ENCODE data around the gene ANKFN1. TPM values are rescaled to one million over a fixed set of nuclear protein-coding genes. Genes with fewer than 3 reads are reported as not detected.

The ANKFN1 gene
- total RNA-seq, 1 experiment from 2014 or later: not detected

DNA sequence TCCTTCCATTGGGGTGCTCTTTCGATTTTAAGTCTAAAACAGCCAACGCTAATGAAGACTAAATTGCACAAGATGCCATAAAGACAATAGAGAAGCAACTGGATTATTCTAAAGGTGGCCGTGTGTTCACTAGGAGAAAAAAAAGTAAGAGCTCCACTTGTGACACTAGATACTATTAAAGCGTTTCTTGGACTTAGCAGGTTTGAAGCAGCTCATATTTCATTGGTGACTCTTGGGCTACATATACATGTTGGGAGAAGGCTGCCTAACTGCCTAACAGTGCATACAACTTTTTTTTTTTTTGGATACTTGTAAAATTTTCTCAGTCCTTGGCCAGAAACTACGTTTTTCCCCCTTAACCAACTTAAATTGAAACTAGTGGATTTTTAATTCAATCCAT is 328.4 kb downstream of the ANKFN1 start:
- TF ChIP-seq TCF7L2 (IDR thresholded peaks at IDR 0.05; ENCODE audit: low read depth, low read length) (no peak), SIN3A (IDR thresholded peaks at IDR 0.05; ENCODE audit: borderline replicate concordance, insufficient read depth, low read depth, low read length) (no peak), POLR2AphosphoS5 (IDR thresholded peaks at IDR 0.05; ENCODE audit: low read depth, low read length) (no peak)
- TF ChIP-seq, protein P1, sequence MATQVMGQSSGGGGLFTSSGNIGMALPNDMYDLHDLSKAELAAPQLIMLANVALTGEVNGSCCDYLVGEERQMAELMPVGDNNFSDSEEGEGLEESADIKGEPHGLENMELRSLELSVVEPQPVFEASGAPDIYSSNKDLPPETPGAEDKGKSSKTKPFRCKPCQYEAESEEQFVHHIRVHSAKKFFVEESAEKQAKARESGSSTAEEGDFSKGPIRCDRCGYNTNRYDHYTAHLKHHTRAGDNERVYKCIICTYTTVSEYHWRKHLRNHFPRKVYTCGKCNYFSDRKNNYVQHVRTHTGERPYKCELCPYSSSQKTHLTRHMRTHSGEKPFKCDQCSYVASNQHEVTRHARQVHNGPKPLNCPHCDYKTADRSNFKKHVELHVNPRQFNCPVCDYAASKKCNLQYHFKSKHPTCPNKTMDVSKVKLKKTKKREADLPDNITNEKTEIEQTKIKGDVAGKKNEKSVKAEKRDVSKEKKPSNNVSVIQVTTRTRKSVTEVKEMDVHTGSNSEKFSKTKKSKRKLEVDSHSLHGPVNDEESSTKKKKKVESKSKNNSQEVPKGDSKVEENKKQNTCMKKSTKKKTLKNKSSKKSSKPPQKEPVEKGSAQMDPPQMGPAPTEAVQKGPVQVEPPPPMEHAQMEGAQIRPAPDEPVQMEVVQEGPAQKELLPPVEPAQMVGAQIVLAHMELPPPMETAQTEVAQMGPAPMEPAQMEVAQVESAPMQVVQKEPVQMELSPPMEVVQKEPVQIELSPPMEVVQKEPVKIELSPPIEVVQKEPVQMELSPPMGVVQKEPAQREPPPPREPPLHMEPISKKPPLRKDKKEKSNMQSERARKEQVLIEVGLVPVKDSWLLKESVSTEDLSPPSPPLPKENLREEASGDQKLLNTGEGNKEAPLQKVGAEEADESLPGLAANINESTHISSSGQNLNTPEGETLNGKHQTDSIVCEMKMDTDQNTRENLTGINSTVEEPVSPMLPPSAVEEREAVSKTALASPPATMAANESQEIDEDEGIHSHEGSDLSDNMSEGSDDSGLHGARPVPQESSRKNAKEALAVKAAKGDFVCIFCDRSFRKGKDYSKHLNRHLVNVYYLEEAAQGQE (IDR thresholded peaks at IDR 0.05; ENCODE audit: insufficient read depth in 1 of 2, low read depth in 2 of 2, low read length in 1 of 2): no peak
- TF ChIP-seq, protein P2, sequence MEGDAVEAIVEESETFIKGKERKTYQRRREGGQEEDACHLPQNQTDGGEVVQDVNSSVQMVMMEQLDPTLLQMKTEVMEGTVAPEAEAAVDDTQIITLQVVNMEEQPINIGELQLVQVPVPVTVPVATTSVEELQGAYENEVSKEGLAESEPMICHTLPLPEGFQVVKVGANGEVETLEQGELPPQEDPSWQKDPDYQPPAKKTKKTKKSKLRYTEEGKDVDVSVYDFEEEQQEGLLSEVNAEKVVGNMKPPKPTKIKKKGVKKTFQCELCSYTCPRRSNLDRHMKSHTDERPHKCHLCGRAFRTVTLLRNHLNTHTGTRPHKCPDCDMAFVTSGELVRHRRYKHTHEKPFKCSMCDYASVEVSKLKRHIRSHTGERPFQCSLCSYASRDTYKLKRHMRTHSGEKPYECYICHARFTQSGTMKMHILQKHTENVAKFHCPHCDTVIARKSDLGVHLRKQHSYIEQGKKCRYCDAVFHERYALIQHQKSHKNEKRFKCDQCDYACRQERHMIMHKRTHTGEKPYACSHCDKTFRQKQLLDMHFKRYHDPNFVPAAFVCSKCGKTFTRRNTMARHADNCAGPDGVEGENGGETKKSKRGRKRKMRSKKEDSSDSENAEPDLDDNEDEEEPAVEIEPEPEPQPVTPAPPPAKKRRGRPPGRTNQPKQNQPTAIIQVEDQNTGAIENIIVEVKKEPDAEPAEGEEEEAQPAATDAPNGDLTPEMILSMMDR (IDR thresholded peaks at IDR 0.05): no peak
- no peak overlapping the region for H3K4me3 ChIP-seq (ENCODE audit: low read depth in 2 of 2, low read length in 2 of 2)
- H3K9me3 ChIP-seq (ENCODE audit: control insufficient read depth, insufficient read depth, low read depth, low read length): no peaks in the 10 kb centered on the region
- H3K27me3 ChIP-seq (ENCODE audit: control insufficient read depth, insufficient read depth, low read length): no peaks in the 10 kb centered on the region
- H3K36me3 ChIP-seq (ENCODE audit: control insufficient read depth, insufficient read depth, low read length): no peaks in the 10 kb centered on the region
- no TSS peak for BruUV-seq (replicated peaks)
- ATAC-seq (no peak), DNase-seq (ENCODE audit: low read depth, low spot score) (no peak)
- H3K4me1 ChIP-seq (ENCODE audit: control insufficient read depth, insufficient read depth, low read length): no peaks in the 10 kb centered on the region
- intact Hi-C loops (cut with micrococcal nuclease; ENCODE audit: unreplicated experiment): no loop called here
- ChIA-PET POLR2A (no interaction called here), CTCF (no interaction called here)
- in situ Hi-C loops (cut with HindIII; ENCODE audit: low pct_unique_long_range_greater_than_20kb, low sequenced_read_pairs): no loop called here
- H3K27ac ChIP-seq (ENCODE audit: low read length): no peak overlapping the region

DNA sequence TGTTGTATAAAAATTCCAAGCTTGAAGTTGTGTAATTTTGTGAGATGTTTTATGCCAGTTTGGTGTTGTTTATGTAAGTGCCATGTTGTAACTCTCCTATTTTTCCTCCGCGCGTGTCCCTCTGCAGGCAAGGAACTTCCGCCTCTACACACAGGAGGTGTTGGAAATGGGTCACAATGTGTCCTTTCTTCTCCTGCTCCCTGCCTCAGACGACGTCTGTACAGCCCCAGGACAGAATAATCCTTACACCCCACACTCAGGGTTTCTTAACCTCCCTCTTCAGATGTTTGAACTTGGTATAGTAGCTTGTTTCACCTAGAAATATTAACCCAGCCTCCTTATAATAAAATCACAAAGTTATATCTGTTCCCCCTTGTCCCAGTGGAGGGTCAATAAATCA is 329.0 kb downstream of the ANKFN1 start:
- Histone ChIP-seq H3K36me3 (ENCODE audit: control insufficient read depth, insufficient read depth, low read length) (no peaks in the 10 kb centered on the region), H3K9me3 (ENCODE audit: control insufficient read depth, insufficient read depth, low read depth, low read length) (no peaks in the 10 kb centered on the region), H3K27ac (ENCODE audit: low read length) (no peak overlapping the region), H3K4me1 (ENCODE audit: control insufficient read depth, insufficient read depth, low read length) (no peaks in the 10 kb centered on the region), H3K4me3 (ENCODE audit: low read depth in 2 of 2, low read length in 2 of 2) (no peak overlapping the region), H3K27me3 (ENCODE audit: control insufficient read depth, insufficient read depth, low read length) (no peaks in the 10 kb centered on the region)
- BruUV-seq (replicated peaks): no TSS peak
- ATAC-seq (no peak), DNase-seq (ENCODE audit: low read depth, low spot score) (no peak)
- ChIA-PET POLR2A (no interaction called here), CTCF (no interaction called here)
- TF ChIP-seq TCF7L2 (IDR thresholded peaks at IDR 0.05; ENCODE audit: low read depth, low read length) (no peak), SIN3A (IDR thresholded peaks at IDR 0.05; ENCODE audit: borderline replicate concordance, insufficient read depth, low read depth, low read length) (no peak), POLR2AphosphoS5 (IDR thresholded peaks at IDR 0.05; ENCODE audit: low read depth, low read length) (no peak)
- TF ChIP-seq, protein P1 (IDR thresholded peaks at IDR 0.05; ENCODE audit: insufficient read depth in 1 of 2, low read depth in 2 of 2, low read length in 1 of 2): no peak
- TF ChIP-seq, protein P2 (IDR thresholded peaks at IDR 0.05): no peak
- in situ Hi-C loops (cut with HindIII; ENCODE audit: low pct_unique_long_range_greater_than_20kb, low sequenced_read_pairs) (no loop called here), intact Hi-C loops (cut with micrococcal nuclease; ENCODE audit: unreplicated experiment) (no loop called here)
